ENCODE data around the gene NFIA. TPM values are rescaled to one million over a fixed set of nuclear protein-coding genes. Genes with fewer than 3 reads are reported as not detected.
A peak's percentile ranks its signal among the peaks of the same experiment; 100 is the strongest.

Gene NFIA
- total RNA-seq, 4 donors from 2014 or later, result 27.9 to 79.9 (median 36.7) TPM

DNA sequence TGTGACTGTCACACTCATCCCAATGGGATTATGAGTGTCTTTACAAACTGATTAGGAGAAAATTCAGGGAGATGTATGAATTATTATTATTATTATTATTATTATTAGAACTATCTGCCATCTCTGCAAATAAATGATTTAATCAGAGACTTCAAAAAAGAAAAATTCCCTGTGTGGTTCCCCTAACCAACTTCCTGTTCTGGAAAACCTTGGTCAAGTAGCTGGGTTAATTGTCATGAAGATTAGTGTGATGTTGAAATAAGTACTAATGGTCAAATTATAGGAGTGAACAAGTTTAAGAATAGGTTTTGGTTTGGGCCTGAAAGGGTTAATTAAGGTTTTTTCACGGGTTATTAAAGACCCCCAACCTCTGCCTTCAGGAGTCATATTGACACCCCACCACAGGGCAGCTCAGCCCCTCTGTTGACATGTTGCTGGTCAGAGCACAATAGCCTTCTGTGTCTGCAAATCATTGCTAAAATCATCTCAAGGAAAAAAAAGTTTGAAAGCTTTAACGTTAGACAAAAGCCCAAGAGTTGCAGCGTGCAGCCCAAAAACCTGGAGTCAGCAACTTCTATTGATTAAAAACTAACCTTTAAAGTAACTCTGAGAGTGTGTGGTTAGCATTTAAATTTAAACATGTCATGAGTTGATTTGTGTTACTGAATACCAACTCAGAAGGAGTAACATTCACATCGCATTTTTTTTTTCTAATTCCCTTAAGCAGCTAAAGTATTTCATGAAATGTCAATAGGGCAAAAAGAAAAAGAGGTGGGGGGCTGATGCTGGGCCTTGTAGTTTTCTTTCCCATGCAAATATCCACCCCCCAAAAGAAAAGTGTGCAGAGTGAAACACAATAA is 370.0 kb downstream of the NFIA start:
- intact Hi-C loops (cut with DNase I), result loop anchor here (10.0 kb wide), 2 partner anchors 202 to 398 kb away; no protein-coding TSS in a partner anchor
- DNase-seq, result no peak
- H3K9me3 ChIP-seq, result no peaks in the 10 kb centered on the region
- no peaks in the 10 kb centered on the region for H3K27me3 ChIP-seq
- H3K27ac ChIP-seq, result peak overlapping the region; percentile 62 to 85 (median 82)
- no peak overlapping the region for H3K4me3 ChIP-seq
- peaks cover 44 to 72% (median 48%) of the 10 kb centered on the region in 3 donors for H3K4me1 ChIP-seq
- H3K36me3 ChIP-seq, result peaks cover 0 to 31% (median 4%) of the 10 kb centered on the region in 3 donors
- TF ChIP-seq, protein P1, sequence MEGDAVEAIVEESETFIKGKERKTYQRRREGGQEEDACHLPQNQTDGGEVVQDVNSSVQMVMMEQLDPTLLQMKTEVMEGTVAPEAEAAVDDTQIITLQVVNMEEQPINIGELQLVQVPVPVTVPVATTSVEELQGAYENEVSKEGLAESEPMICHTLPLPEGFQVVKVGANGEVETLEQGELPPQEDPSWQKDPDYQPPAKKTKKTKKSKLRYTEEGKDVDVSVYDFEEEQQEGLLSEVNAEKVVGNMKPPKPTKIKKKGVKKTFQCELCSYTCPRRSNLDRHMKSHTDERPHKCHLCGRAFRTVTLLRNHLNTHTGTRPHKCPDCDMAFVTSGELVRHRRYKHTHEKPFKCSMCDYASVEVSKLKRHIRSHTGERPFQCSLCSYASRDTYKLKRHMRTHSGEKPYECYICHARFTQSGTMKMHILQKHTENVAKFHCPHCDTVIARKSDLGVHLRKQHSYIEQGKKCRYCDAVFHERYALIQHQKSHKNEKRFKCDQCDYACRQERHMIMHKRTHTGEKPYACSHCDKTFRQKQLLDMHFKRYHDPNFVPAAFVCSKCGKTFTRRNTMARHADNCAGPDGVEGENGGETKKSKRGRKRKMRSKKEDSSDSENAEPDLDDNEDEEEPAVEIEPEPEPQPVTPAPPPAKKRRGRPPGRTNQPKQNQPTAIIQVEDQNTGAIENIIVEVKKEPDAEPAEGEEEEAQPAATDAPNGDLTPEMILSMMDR (IDR thresholded peaks at IDR 0.05), result no peak
- TF ChIP-seq POLR2A (IDR thresholded peaks at IDR 0.05), result no peak
- 4 to 7% methylated on average over 4 of the region's 4 CpGs for WGBS, 2 donors

DNA sequence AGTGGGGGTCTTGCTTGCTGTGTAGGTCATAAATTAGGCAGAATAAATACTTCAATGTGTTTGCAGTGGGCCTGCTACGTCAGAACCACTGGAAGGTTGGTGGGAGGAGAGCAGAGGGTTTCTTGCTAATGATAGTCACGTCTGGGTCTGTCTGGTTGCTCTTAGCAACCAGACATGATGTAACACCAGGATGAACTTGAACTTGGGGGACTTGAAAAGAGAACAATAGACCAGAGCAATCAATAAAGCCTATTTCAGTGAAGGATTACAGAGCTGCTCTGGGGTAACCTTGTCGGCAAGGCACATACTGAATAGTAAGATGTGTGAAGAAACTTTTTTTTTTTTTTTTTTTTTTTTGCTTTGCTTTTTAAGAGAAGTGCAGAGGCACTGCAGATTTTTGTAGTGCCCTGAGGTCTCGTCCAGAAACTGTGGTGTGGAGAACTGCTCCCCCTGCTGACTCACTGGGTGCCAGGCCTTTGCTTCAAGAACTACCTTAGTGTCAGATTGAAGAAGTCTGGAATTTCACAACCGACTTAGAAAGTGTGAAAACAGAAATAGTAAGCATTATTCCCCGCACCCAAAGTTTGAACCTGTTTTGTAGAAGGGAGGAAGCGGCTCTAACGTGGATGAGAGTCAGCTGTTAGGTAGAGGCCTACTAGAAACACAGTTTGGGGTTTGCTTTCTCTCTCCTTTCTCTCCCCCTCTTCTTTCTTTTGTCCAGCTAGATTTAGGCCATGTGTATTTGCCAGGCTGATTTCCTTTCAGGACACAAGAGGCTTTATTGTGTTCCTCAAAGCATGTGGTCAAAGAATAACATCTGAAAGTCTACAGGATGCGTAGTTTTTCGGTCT is 371.0 kb downstream of the NFIA start:
- no peak for TF ChIP-seq POLR2A (IDR thresholded peaks at IDR 0.05)
- TF ChIP-seq, protein P1 (IDR thresholded peaks at IDR 0.05), result peak; percentile 26 to 80 (median 70)
- peaks cover 43 to 62% (median 44%) of the 10 kb centered on the region in 3 donors for H3K4me1 ChIP-seq
- H3K36me3 ChIP-seq, result peaks cover 0 to 31% (median 4%) of the 10 kb centered on the region in 3 donors
- H3K27me3 ChIP-seq, result no peaks in the 10 kb centered on the region
- H3K4me3 ChIP-seq, result no peak overlapping the region
- no peaks in the 10 kb centered on the region for H3K9me3 ChIP-seq
- 12 to 19% methylated on average over 9 to 10 of the region's 10 CpGs for WGBS, 2 donors
- peak; percentile 51 for DNase-seq
- peak overlapping the region; percentile 62 to 85 (median 82) for H3K27ac ChIP-seq
- intact Hi-C loops (cut with DNase I), result loop anchor here (10.0 kb wide), 2 partner anchors 201 to 399 kb away; no protein-coding TSS in a partner anchor

DNA sequence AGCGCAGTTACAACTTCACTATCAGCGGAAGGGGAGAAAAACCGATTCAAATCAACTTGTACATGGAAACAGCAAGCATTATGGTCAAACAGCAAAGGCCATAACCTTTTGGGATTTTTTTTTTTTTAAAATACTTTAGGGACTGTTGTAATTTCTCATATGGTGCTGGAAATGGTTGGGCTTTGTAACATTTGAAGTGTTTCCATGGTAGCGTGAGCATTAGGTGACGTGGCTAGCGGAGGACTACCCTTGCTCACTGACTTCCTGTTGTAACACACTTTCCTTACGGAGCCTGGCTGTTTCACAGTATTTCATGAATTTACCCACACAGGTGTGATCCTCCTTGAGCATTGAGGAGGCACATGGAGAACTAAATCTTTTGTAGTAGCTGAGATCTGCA is 373.0 kb downstream of the NFIA start:
- Histone ChIP-seq H3K27me3 (no peaks in the 10 kb centered on the region), H3K9me3 (no peaks in the 10 kb centered on the region), H3K27ac (peak overlapping the region in 2 of 4 donors; percentile 81 to 84), H3K36me3 (peaks cover 0 to 43% (median 4%) of the 10 kb centered on the region in 3 donors), H3K4me3 (no peak overlapping the region), H3K4me1 (peaks cover 25 to 42% (median 27%) of the 10 kb centered on the region in 3 donors)
- intact Hi-C loops (cut with DNase I), result loop anchor here (10.0 kb wide), 2 partner anchors 199 to 401 kb away; no protein-coding TSS in a partner anchor
- TF ChIP-seq, protein P1 (IDR thresholded peaks at IDR 0.05), result no peak
- TF ChIP-seq POLR2A (IDR thresholded peaks at IDR 0.05), result no peak
- no peak for DNase-seq
- WGBS, 2 donors, result 80 to 87% methylated on average over 7 of the region's 7 CpGs

DNA sequence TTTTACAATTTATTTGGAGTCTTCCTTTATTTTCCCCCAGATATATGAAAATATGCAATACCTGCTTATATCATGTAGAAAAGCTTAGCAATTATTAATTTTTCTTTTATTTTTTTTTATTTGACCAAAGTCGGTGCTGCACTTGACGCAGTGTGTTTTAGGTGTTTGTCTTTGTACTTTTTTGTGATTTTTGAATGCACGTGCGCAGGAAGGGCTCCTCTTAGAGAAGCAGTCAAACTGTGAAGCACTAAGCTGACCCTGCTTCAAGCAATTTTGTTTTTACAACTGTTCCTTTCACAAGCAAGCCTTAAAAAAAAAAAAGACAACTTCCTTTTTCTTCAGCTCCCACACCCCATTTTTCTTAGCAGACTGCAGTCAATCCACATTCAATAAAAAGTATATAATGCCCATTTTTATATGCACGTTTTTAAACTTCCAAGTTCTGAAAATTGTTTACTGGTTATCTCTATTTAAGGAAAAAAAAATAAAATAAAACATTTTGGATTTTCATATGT is 375.2 kb downstream of the NFIA start:
- DNase-seq, result no peak
- TF ChIP-seq, protein P1 (IDR thresholded peaks at IDR 0.05), result no peak
- TF ChIP-seq POLR2A (IDR thresholded peaks at IDR 0.05), result no peak
- Histone ChIP-seq H3K9me3 (no peaks in the 10 kb centered on the region), H3K4me1 (peaks cover 11 to 20% (median 15%) of the 10 kb centered on the region in 3 donors), H3K27ac (no peak overlapping the region), H3K36me3 (peaks cover 0 to 53% (median 4%) of the 10 kb centered on the region in 3 donors), H3K4me3 (no peak overlapping the region), H3K27me3 (no peaks in the 10 kb centered on the region)
- WGBS, 2 donors, result 74 to 75% methylated on average over 5 of the region's 5 CpGs
- intact Hi-C loops (cut with DNase I), result loop anchor here (10.0 kb wide), 2 partner anchors 197 to 403 kb away; no protein-coding TSS in a partner anchor

Data from esophagus squamous epithelium (tissue), 5 donors.